GM18517 (cell line): ENCODE results near the gene CREB3.
A peak's percentile ranks its signal among the peaks of the same experiment; 100 is the strongest.

ENCODE experiments used
- ATAC-seq: cut with Tn5 transposase; IDR thresholded peaks from one replicate; pipeline ENCODE4 v1.9.1; 2021; ENCODE audit warnings: mild to moderate bottlenecking, moderate library complexity; ENCODE audit not compliant: unreplicated experiment

CREB3 gene

GRCh38 chr9:35723908-35724307 is 8.6 kb upstream of the CREB3 start:
- no peak for ATAC-seq

- no peak for ATAC-seq
Measured at GRCh38 chr9:35725362-35725761, 7.1 kb upstream of the CREB3 start.

- no peak for ATAC-seq
Measured at GRCh38 chr9:35726931-35727330, 5.5 kb upstream of the CREB3 start.

- ATAC-seq = no peak
Measured at GRCh38 chr9:35727676-35728040, 4.8 kb upstream of the CREB3 start.

- no peak for ATAC-seq
Measured at GRCh38 chr9:35728041-35728971, 4.2 kb upstream of the CREB3 start.

- ATAC-seq = no peak
Measured at GRCh38 chr9:35729101-35729500, 3.4 kb upstream of the CREB3 start.

GRCh38 chr9:35729700-35730485 is 2.6 kb upstream of the CREB3 start:
- ATAC-seq = no peak

- ATAC-seq = no peak
Measured at GRCh38 chr9:35730486-35730854, 2.0 kb upstream of the CREB3 start.

- no peak for ATAC-seq
Measured at GRCh38 chr9:35731415-35732184, 866 bp upstream of the CREB3 start.

GRCh38 chr9:35732800-35733541 is 505 bp downstream of the CREB3 start:
- ATAC-seq = peak; percentile 4

GRCh38 chr9:35734096-35734495 is 1.6 kb downstream of the CREB3 start:
- ATAC-seq = no peak

GRCh38 chr9:35736201-35736633 is 3.8 kb downstream of the CREB3 start:
- no peak for ATAC-seq

GRCh38 chr9:35737143-35737542 is 4.7 kb downstream of the CREB3 start:
- ATAC-seq = no peak

- ATAC-seq = no peak
Measured at GRCh38 chr9:35738186-35738585, 5.7 kb downstream of the CREB3 start.

GRCh38 chr9:35738924-35739323 is 6.5 kb downstream of the CREB3 start:
- ATAC-seq = no peak

GRCh38 chr9:35740243-35740642 is 7.8 kb downstream of the CREB3 start:
- ATAC-seq = no peak

GRCh38 chr9:35741740-35742139 is 9.3 kb downstream of the CREB3 start:
- no peak for ATAC-seq

- no peak for ATAC-seq
Measured at GRCh38 chr9:35743452-35743851, 11.0 kb downstream of the CREB3 start.

GRCh38 chr9:35743880-35744518 is 11.5 kb downstream of the CREB3 start:
- ATAC-seq = no peak

GRCh38 chr9:35745569-35745968 is 13.1 kb downstream of the CREB3 start:
- no peak for ATAC-seq
